HepG2 (cell line): ENCODE results near the gene MAPK12. TPM values are rescaled to one million over a fixed set of nuclear protein-coding genes. Genes with fewer than 3 reads are reported as not detected.

Source experiments
- AGO2 ChIP-seq: fragments of 200-400 bp; formaldehyde crosslinking; optimal IDR thresholded peaks from 2 replicates; pipeline ENCODE3; 2017; ENCODE audit warnings: mild to moderate bottlenecking, low read depth, low read length, moderate library complexity
- FOXM1 ChIP-seq: sonication (generic); formaldehyde crosslinking; IDR thresholded peaks from 2 replicates; pipeline ENCODE4 v1.5.0; 2020; ENCODE audit warnings: missing genetic modification reagents
- HMGXB4 ChIP-seq, 2 experiments: sonication (generic) in 1 of 2; formaldehyde crosslinking in 1 of 2; IDR thresholded peaks; 2 replicates each; pipeline versions ENCODE4 v1.4.0 to v1.6.1; 2018 to 2020; ENCODE audit warnings: missing genetic modification reagents in 2 of 2, borderline replicate concordance in 1 of 2, low read depth in 1 of 2, mild to moderate bottlenecking in 1 of 2, missing biosample characterization in 1 of 2
- MBD4 ChIP-seq: IDR thresholded peaks from 2 replicates; pipeline ENCODE4 v1.6.1; 2012; ENCODE audit warnings: low read length, inconsistent platforms, borderline replicate concordance
- PCBP1 ChIP-seq: fragments of 200-400 bp; formaldehyde crosslinking; IDR thresholded peaks from 2 replicates; pipeline ENCODE4 v1.6.1; 2017; ENCODE audit warnings: mild to moderate bottlenecking, low read depth, low read length, borderline replicate concordance
- RARG ChIP-seq: sonication (generic); formaldehyde crosslinking; IDR thresholded peaks from 2 replicates; pipeline ENCODE4 v1.4.0; 2020; ENCODE audit warnings: low read depth, mild to moderate bottlenecking, missing genetic modification reagents
- SPEN ChIP-seq: sonication (generic); formaldehyde crosslinking; IDR thresholded peaks from 2 replicates; pipeline ENCODE4 v1.5.1; 2020; ENCODE audit warnings: low read depth, mild to moderate bottlenecking, missing genetic modification reagents
- ZBTB1 ChIP-seq: sonication (generic); formaldehyde crosslinking; IDR thresholded peaks from 2 replicates; pipeline ENCODE4 v1.4.0; 2020; ENCODE audit warnings: missing genetic modification reagents, borderline replicate concordance
- ZBTB20 ChIP-seq: sonication (generic); formaldehyde crosslinking; IDR thresholded peaks from 2 replicates; pipeline ENCODE4 v1.8.1; 2023; ENCODE audit warnings: missing genetic modification reagents, low read depth, mild to moderate bottlenecking, borderline replicate concordance
- ZKSCAN1 ChIP-seq: fragments of 150-350 bp; IDR thresholded peaks from 2 replicates; pipeline ENCODE4 v1.6.1; 2014; ENCODE audit warnings: low read length
- ZNF121 ChIP-seq: sonication (generic); formaldehyde crosslinking; IDR thresholded peaks from 2 replicates; pipeline ENCODE4 v1.5.0; 2020; ENCODE audit warnings: mild to moderate bottlenecking, missing genetic modification reagents
- ZNF207 ChIP-seq: fragments of 450-650 bp; IDR thresholded peaks from 2 replicates; pipeline ENCODE4 v1.6.1; 2016; ENCODE audit warnings: antibody characterized with exemption, borderline replicate concordance
- ZNF235 ChIP-seq: sonication (generic); formaldehyde crosslinking; IDR thresholded peaks from 2 replicates; pipeline ENCODE4 v1.8.1; 2023; ENCODE audit warnings: mild to moderate bottlenecking, missing genetic modification reagents, borderline replicate concordance
- ZNF274 ChIP-seq: sonication (generic); formaldehyde crosslinking; IDR thresholded peaks from 2 replicates; pipeline ENCODE4 v1.5.1; 2020; ENCODE audit warnings: mild to moderate bottlenecking, missing genetic modification reagents
- ZNF547 ChIP-seq: sonication (generic); formaldehyde crosslinking; IDR thresholded peaks from 2 replicates; pipeline ENCODE4 v1.5.1; 2020; ENCODE audit warnings: mild to moderate bottlenecking, missing genetic modification reagents
- ZNF615 ChIP-seq: sonication (generic); formaldehyde crosslinking; IDR thresholded peaks from 2 replicates; pipeline ENCODE4 v1.5.0; 2020; ENCODE audit warnings: mild to moderate bottlenecking, missing genetic modification reagents, borderline replicate concordance
- ZNF879 ChIP-seq: sonication (generic); formaldehyde crosslinking; IDR thresholded peaks from 2 replicates; pipeline ENCODE4 v1.8.1; 2023; ENCODE audit warnings: missing genetic modification reagents
- polyA plus RNA-seq, 8 experiments: library from polyadenylated mRNA; depleted of rRNA in 3 of 8; stranded (reverse) in 7 of 8; unstranded in 1 of 8; fragments of >200 nt; fragmentation: Illumina TruSeq in 4 of 8; extraction: Trizol in 4 of 8; gene quantifications; 2 replicates each; pipeline versions ENCODE4 v1.2.1 to v1.2.3, GENCODE V29; 2011 to 2016; ENCODE audit warnings: low read depth in 4 of 8, missing spikeins in 1 of 8, mixed read lengths in 1 of 8; ENCODE audit not compliant: insufficient read depth in 1 of 8
- total RNA-seq, 5 experiments: library from RNA; depleted of rRNA; stranded (reverse); fragments of >200 nt; fragmentation: Illumina TruSeq; extraction: Trizol; gene quantifications; 2 replicates each; pipeline ENCODE4 v1.2.3, GENCODE V29; 2016; ENCODE audit warnings: low read depth in 1 of 5
- TF ChIP-seq, protein P1 (sequence below): sonication (generic); formaldehyde crosslinking; IDR thresholded peaks from 2 replicates; pipeline ENCODE4 v1.4.0; 2020; ENCODE audit warnings: mild to moderate bottlenecking, missing genetic modification reagents, borderline replicate concordance
- TF ChIP-seq, protein P2 (sequence below): sonication (generic); formaldehyde crosslinking; IDR thresholded peaks from 2 replicates; pipeline ENCODE4 v1.4.0; 2020; ENCODE audit warnings: missing genetic modification reagents

MAPK12 gene
- total and polyA plus RNA-seq, 2 of the 13 experiments (the other 11 are each of a cell fraction or from before 2014, with no cell fraction given): 22.2 to 23.3 TPM

- no peak for TF ChIP-seq ZNF615 (CRISPR knock-in tag)
- TF ChIP-seq PCBP1: no peak
- no peak for TF ChIP-seq ZKSCAN1
- TF ChIP-seq HMGXB4 (CRISPR knock-in tag; IDR thresholded peaks at IDR 0.05; ENCODE audit: borderline replicate concordance in 1 of 2, low read depth in 1 of 2): no peak
- TF ChIP-seq ZBTB20 (CRISPR knock-in tag): no peak
- TF ChIP-seq, protein P1, sequence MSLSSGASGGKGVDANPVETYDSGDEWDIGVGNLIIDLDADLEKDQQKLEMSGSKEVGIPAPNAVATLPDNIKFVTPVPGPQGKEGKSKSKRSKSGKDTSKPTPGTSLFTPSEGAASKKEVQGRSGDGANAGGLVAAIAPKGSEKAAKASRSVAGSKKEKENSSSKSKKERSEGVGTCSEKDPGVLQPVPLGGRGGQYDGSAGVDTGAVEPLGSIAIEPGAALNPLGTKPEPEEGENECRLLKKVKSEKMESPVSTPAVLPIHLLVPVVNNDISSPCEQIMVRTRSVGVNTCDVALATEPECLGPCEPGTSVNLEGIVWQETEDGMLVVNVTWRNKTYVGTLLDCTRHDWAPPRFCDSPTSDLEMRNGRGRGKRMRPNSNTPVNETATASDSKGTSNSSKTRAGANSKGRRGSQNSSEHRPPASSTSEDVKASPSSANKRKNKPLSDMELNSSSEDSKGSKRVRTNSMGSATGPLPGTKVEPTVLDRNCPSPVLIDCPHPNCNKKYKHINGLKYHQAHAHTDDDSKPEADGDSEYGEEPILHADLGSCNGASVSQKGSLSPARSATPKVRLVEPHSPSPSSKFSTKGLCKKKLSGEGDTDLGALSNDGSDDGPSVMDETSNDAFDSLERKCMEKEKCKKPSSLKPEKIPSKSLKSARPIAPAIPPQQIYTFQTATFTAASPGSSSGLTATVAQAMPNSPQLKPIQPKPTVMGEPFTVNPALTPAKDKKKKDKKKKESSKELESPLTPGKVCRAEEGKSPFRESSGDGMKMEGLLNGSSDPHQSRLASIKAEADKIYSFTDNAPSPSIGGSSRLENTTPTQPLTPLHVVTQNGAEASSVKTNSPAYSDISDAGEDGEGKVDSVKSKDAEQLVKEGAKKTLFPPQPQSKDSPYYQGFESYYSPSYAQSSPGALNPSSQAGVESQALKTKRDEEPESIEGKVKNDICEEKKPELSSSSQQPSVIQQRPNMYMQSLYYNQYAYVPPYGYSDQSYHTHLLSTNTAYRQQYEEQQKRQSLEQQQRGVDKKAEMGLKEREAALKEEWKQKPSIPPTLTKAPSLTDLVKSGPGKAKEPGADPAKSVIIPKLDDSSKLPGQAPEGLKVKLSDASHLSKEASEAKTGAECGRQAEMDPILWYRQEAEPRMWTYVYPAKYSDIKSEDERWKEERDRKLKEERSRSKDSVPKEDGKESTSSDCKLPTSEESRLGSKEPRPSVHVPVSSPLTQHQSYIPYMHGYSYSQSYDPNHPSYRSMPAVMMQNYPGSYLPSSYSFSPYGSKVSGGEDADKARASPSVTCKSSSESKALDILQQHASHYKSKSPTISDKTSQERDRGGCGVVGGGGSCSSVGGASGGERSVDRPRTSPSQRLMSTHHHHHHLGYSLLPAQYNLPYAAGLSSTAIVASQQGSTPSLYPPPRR (CRISPR knock-in tag): no peak
- TF ChIP-seq RARG (CRISPR knock-in tag): no peak
- no peak for TF ChIP-seq MBD4
- TF ChIP-seq ZNF121 (CRISPR knock-in tag): no peak
- TF ChIP-seq AGO2: peak; percentile 47
- no peak for TF ChIP-seq FOXM1 (CRISPR knock-in tag)
- TF ChIP-seq ZNF547: no peak
- TF ChIP-seq ZNF879 (CRISPR knock-in tag): no peak
- TF ChIP-seq ZNF235: no peak
- TF ChIP-seq ZNF274 (CRISPR knock-in tag): no peak
- TF ChIP-seq ZBTB1 (CRISPR knock-in tag): no peak
- TF ChIP-seq SPEN (CRISPR knock-in tag): no peak
- TF ChIP-seq, protein P2, sequence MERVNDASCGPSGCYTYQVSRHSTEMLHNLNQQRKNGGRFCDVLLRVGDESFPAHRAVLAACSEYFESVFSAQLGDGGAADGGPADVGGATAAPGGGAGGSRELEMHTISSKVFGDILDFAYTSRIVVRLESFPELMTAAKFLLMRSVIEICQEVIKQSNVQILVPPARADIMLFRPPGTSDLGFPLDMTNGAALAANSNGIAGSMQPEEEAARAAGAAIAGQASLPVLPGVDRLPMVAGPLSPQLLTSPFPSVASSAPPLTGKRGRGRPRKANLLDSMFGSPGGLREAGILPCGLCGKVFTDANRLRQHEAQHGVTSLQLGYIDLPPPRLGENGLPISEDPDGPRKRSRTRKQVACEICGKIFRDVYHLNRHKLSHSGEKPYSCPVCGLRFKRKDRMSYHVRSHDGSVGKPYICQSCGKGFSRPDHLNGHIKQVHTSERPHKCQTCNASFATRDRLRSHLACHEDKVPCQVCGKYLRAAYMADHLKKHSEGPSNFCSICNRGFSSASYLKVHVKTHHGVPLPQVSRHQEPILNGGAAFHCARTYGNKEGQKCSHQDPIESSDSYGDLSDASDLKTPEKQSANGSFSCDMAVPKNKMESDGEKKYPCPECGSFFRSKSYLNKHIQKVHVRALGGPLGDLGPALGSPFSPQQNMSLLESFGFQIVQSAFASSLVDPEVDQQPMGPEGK: peak; percentile 48; the same call in 1 of the 2 replicates
- no peak for TF ChIP-seq ZNF207
Measured at GRCh38 chr22:50303848-50304527, 42.5 kb upstream of the MAPK12 start (continued).
